Endothelial cell of umbilical vein (primary cell): ENCODE measurements around the gene PAIP2. TPM values are rescaled to one million over a fixed set of nuclear protein-coding genes. Genes with fewer than 3 reads are reported as not detected.

Experiments used
- BruUV-seq: library from RNA; stranded (reverse); fragments of 400-500 nt; replicated peaks from 2 replicates; lab custom pipeline; 2021; lab: Mats Ljungman, UMichigan
- CTCF ChIA-PET: fragments of 300-600, 350-600 bp; sonication (Branson Sonifier 250); formaldehyde crosslinking; loops from one replicate; lab custom pipeline; 2021; ENCODE audit warnings: antibody characterized with exemption, inconsistent platforms; lab: Charles Lee
- POLR2A ChIA-PET: fragments of 300-600, 350-600 bp; sonication (Branson Sonifier 250); formaldehyde crosslinking; loops from one replicate; lab custom pipeline; 2021; ENCODE audit warnings: antibody characterized with exemption, inconsistent platforms; lab: Charles Lee
- DNase-seq: peaks from one replicate; pipeline ENCODE4 v3.0.0-alpha.2; 2011; ENCODE audit warnings: low read depth, low spot score
- FAIRE-seq: peaks from 2 replicates; lab custom pipeline; 2011; peaks lifted over from hg19 to GRCh38; lab: Jason Lieb, UNC
- H2AFZ ChIP-seq: 2 replicates; pipeline ENCODE4 v1.6.0; 2012; ENCODE audit warnings: low read depth, low read length, control low read depth, inconsistent platforms
- H3K27ac ChIP-seq: 2 replicates; pipeline ENCODE4 v1.5.1; 2011; ENCODE audit warnings: low read depth, mild to moderate bottlenecking, control low read depth, low read length, moderate library complexity; ENCODE audit not compliant: insufficient read depth
- H3K27me3 ChIP-seq, 2 experiments: 2 replicates each; pipeline versions ENCODE4 v1.6.0 to v1.6.1; 2011; ENCODE audit warnings: low read length in 2 of 2, mixed read lengths in 1 of 2; ENCODE audit not compliant: control insufficient read depth in 2 of 2, insufficient read depth in 2 of 2
- H3K36me3 ChIP-seq, 2 experiments: 2 replicates in 1 of 2; 3 replicates in 1 of 2; pipeline ENCODE4 v1.5.1; 2011; ENCODE audit warnings: low read length in 2 of 2, mild to moderate bottlenecking in 1 of 2, moderate library complexity in 1 of 2; ENCODE audit not compliant: control insufficient read depth in 2 of 2, insufficient read depth in 2 of 2; ENCODE audit errors: extremely low read depth in 1 of 2
- H3K4me1 ChIP-seq: 3 replicates; pipeline ENCODE4 v1.5.1; 2011; ENCODE audit warnings: mild to moderate bottlenecking, low read length; ENCODE audit not compliant: control insufficient read depth, insufficient read depth; ENCODE audit errors: extremely low read depth
- H3K4me2 ChIP-seq: 2 replicates; pipeline ENCODE4 v1.6.1; 2011; ENCODE audit warnings: low read length, control low read depth, mixed read lengths; ENCODE audit not compliant: insufficient read depth
- H3K4me3 ChIP-seq, 3 experiments: fragments of 200-600 bp in 1 of 3; sonication (generic), shearing (Covaris generic) in 1 of 3; replicated peaks in 1 of 3; 2 replicates each; pipeline ENCODE4 v1.5.1; 2011 to 2016; ENCODE audit warnings: control low read depth in 3 of 3, low read length in 3 of 3, mild to moderate bottlenecking in 2 of 3, inconsistent platforms in 1 of 3, low read depth in 1 of 3, moderate library complexity in 1 of 3; ENCODE audit not compliant: insufficient read depth in 1 of 3
- H3K79me2 ChIP-seq: 2 replicates; pipeline ENCODE4 v1.6.0; 2012; ENCODE audit warnings: low read length, inconsistent platforms; ENCODE audit not compliant: control insufficient read depth, insufficient read depth
- H3K9ac ChIP-seq: replicated peaks from 2 replicates; pipeline ENCODE3; 2011; ENCODE audit warnings: low read length, control low read depth; ENCODE audit not compliant: insufficient read depth; ENCODE audit errors: extremely low read depth
- H3K9me1 ChIP-seq: replicated peaks from 3 replicates; pipeline ENCODE4 v1.6.0; 2011; ENCODE audit warnings: mild to moderate bottlenecking, low read length; ENCODE audit not compliant: control insufficient read depth, insufficient read depth; ENCODE audit errors: extremely low read depth
- H3K9me3 ChIP-seq: replicated peaks from 2 replicates; pipeline ENCODE4 v1.5.1; 2012; ENCODE audit warnings: low read length, inconsistent platforms; ENCODE audit not compliant: control insufficient read depth, insufficient read depth
- H4K20me1 ChIP-seq: replicated peaks from 2 replicates; pipeline ENCODE3; 2011; ENCODE audit warnings: mild to moderate bottlenecking, low read length; ENCODE audit not compliant: control insufficient read depth, insufficient read depth; ENCODE audit errors: extremely low read depth
- CTCF ChIP-seq, 2 donors: IDR thresholded peaks; 1 replicate in 1 of 2; 2 replicates in 1 of 2; pipeline ENCODE4 v1.5.1; 2011; ENCODE audit warnings: low read length in 2 of 2, mild to moderate bottlenecking in 2 of 2, moderate library complexity in 2 of 2, control low read depth in 1 of 2, inconsistent platforms in 1 of 2, low read depth in 1 of 2; ENCODE audit not compliant: insufficient read depth in 1 of 2; ENCODE audit errors: extremely low read depth in 1 of 2
- EZH2 ChIP-seq: IDR thresholded peaks from 2 replicates; pipeline ENCODE4 v1.6.1; 2012; ENCODE audit warnings: borderline replicate concordance, low read depth, mild to moderate bottlenecking, moderate library complexity, low read length, inconsistent platforms; ENCODE audit not compliant: severe bottlenecking
- FOS ChIP-seq: IDR thresholded peaks from 2 replicates; pipeline ENCODE4 v1.6.1; 2011; ENCODE audit warnings: mild to moderate bottlenecking, low read length, moderate library complexity, borderline replicate concordance; ENCODE audit not compliant: insufficient read depth
- GATA2 ChIP-seq: IDR thresholded peaks from 2 replicates; pipeline ENCODE4 v1.7.0; 2011; ENCODE audit warnings: low read depth, mild to moderate bottlenecking, moderate library complexity, mixed read lengths, low read length; ENCODE audit not compliant: insufficient read length, insufficient read depth
- JUN ChIP-seq: IDR thresholded peaks from 2 replicates; pipeline ENCODE4 v1.6.1; 2011; ENCODE audit warnings: borderline replicate concordance, low read depth; ENCODE audit not compliant: insufficient read length, insufficient read depth
- MYC ChIP-seq: IDR thresholded peaks from one replicate; pipeline ENCODE4 v1.6.1; 2011; ENCODE audit warnings: mild to moderate bottlenecking, low read depth, low read length
- POLR2A ChIP-seq: IDR thresholded peaks from 2 replicates; pipeline ENCODE4 v1.6.1; 2012; ENCODE audit warnings: low read depth, mild to moderate bottlenecking, control low read depth, low read length
- POLR2AphosphoS5 ChIP-seq: IDR thresholded peaks from 2 replicates; pipeline ENCODE4 v1.6.1; 2012; ENCODE audit warnings: low read depth, mild to moderate bottlenecking, control low read depth, low read length, moderate library complexity; ENCODE audit not compliant: insufficient read depth
- dilution Hi-C: fragments of 300-500 bp; cut with MboI; formaldehyde crosslinking; loops from one replicate; pipeline ENCODE4 v1.15.0; 2019; ENCODE audit warnings: low sequenced_read_pairs; ENCODE audit not compliant: extremely low pct_ligation_motif_present
- intact Hi-C: fragments of 100-400 bp; cut with micrococcal nuclease; formaldehyde crosslinking; loops from one replicate; pipeline ENCODE4 v1.10.0; 2022
- polyA plus RNA-seq, 4 experiments: library from polyadenylated mRNA; depleted of rRNA in 3 of 4; stranded (reverse) in 3 of 4; unstranded in 1 of 4; fragments of >200 nt; gene quantifications; 2 replicates each; pipeline versions ENCODE4 v1.2.1 to v1.2.3, GENCODE V29; 2011 to 2012; ENCODE audit warnings: missing spikeins in 1 of 4
- total RNA-seq: library from RNA; stranded (reverse); gene quantifications from 2 replicates; pipeline ENCODE4 v1.2.3, GENCODE V29; 2021
- TF ChIP-seq, protein P1 (sequence below): IDR thresholded peaks from 2 replicates; pipeline ENCODE4 v1.6.1; 2011; ENCODE audit not compliant: insufficient read depth, insufficient read length

PAIP2 gene
- total and polyA plus RNA-seq, 2 donors (not counting 3 experiments of a cell fraction or from before 2014, with no cell fraction given), result 52.1 to 80.4 TPM

DNA sequence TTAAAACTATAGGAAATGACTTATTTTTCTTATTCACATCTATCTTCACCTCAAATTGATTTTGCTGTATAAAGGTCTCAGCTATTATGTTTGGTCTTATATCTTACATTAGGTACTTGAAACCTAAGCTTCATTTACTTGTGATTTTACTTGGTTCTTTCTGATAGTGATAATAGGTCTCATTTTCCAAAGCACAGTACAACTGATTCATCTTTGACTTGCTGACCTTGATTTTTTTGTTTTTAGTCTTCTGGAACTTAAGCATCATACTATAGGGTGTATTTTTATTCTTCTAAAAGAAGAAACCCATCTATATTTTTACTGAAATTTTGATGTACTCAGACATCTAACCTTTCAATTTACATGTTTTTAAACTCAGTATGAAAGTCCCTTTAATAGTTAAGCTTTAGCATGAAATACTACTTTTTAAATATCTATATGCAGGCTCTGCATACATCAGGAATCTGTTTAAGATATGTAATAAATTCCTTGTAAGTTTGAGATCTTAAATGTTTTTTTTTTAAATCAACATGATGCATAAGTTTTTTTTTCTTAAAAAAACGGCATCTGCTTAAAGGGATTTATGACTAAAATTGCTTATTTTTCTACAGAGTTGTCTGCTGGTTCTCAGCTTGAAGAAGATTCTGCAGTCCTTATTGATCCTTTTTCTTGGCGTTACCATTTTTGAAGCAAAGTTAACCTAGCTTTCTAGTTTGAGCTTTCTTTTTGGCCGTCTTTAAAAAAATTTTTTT is 34.9 kb upstream of the PAIP2 start:
- dilution Hi-C loops, result no loop called here
- H3K9me3 ChIP-seq, result no peaks in the 10 kb centered on the region
- CTCF ChIA-PET, result interaction anchor here (1.2 to 1.9 kb wide), 4 partner anchors 9 to 62 kb away, joined by 3 to 9 read pairs (median 3); partner anchors contain the start of gene MATR3
- POLR2A ChIA-PET, result interaction anchor here (0.6 to 0.7 kb wide), 2 partner anchors 231 to 707 kb away, joined by 3 to 4 read pairs; no protein-coding TSS in a partner anchor
- no peak overlapping the region for H3K27ac ChIP-seq
- TF ChIP-seq GATA2 (no peak), EZH2 (no peak), POLR2AphosphoS5 (no peak), FOS (no peak), JUN (no peak), POLR2A (no peak), MYC (no peak), CTCF (IDR thresholded peaks at IDR 0.05; ENCODE audit: extremely low read depth in 1 of 2, insufficient read depth in 1 of 2, low read depth in 1 of 2, low read length in 2 of 2) (no peak)
- TF ChIP-seq, protein P1, sequence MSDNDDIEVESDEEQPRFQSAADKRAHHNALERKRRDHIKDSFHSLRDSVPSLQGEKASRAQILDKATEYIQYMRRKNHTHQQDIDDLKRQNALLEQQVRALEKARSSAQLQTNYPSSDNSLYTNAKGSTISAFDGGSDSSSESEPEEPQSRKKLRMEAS, result no peak
- H3K36me3 ChIP-seq, result no peaks in the 10 kb centered on the region
- H3K9ac ChIP-seq, result no peak overlapping the region
- intact Hi-C loops, result no loop called here
- no peak for DNase-seq
- H3K4me1 ChIP-seq, result peaks cover 8% of the 10 kb centered on the region
- BruUV-seq, result no TSS peak
- H2AFZ ChIP-seq, result no peak overlapping the region
- H3K27me3 ChIP-seq, result no peaks in the 10 kb centered on the region
- peaks cover 58% of the 10 kb centered on the region for H4K20me1 ChIP-seq
- H3K9me1 ChIP-seq, result no peaks in the 10 kb centered on the region
- H3K79me2 ChIP-seq, result peaks cover 100% of the 10 kb centered on the region
- H3K4me2 ChIP-seq, result no peak overlapping the region
- no peak for FAIRE-seq
- H3K4me3 ChIP-seq, result no peak overlapping the region
